Keratinocyte (primary cell): ENCODE results near the gene PHF3. TPM values are rescaled to one million over a fixed set of nuclear protein-coding genes. Genes with fewer than 3 reads are reported as not detected.

ENCODE experiments used
- DNase-seq: peaks from one replicate; pipeline ENCODE4 v3.0.0-alpha.2; 2011; ENCODE audit warnings: low read depth, missing footprints, low spot score
- FAIRE-seq: peaks from 2 replicates; lab custom pipeline; 2011; peaks lifted over from hg19 to GRCh38; lab: Jason Lieb, UNC
- H2AFZ ChIP-seq: 2 replicates; pipeline ENCODE4 v1.6.0; 2012; ENCODE audit warnings: low read length, control low read depth, inconsistent platforms; ENCODE audit not compliant: control insufficient read depth
- H3K27ac ChIP-seq: 2 replicates; pipeline ENCODE4 v1.5.1; 2011; ENCODE audit warnings: low read length; ENCODE audit not compliant: control insufficient read depth, insufficient read depth
- H3K27me3 ChIP-seq: 3 replicates; pipeline ENCODE4 v1.6.0; 2011; ENCODE audit warnings: low read length; ENCODE audit not compliant: control insufficient read depth, insufficient read depth; ENCODE audit errors: extremely low read depth
- H3K36me3 ChIP-seq, 2 experiments: 2 replicates in 1 of 2; 3 replicates in 1 of 2; pipeline ENCODE4 v1.5.1; 2011; ENCODE audit warnings: low read length in 2 of 2, mild to moderate bottlenecking in 1 of 2; ENCODE audit not compliant: control insufficient read depth in 2 of 2, insufficient read depth in 2 of 2; ENCODE audit errors: extremely low read depth in 1 of 2
- H3K4me1 ChIP-seq: 3 replicates; pipeline ENCODE4 v1.5.1; 2011; ENCODE audit warnings: low read length; ENCODE audit not compliant: control insufficient read depth, insufficient read depth; ENCODE audit errors: extremely low read depth
- H3K4me2 ChIP-seq: 3 replicates; pipeline ENCODE4 v1.6.0; 2011; ENCODE audit warnings: low read depth, low read length; ENCODE audit not compliant: control insufficient read depth, insufficient read depth; ENCODE audit errors: extremely low read depth
- H3K4me3 ChIP-seq, 3 experiments: fragments of 200-600 bp in 1 of 3; sonication (generic) in 1 of 3; 2 replicates in 2 of 3; 3 replicates in 1 of 3; pipeline ENCODE4 v1.5.1; 2011 to 2016; ENCODE audit warnings: low read length in 3 of 3, mild to moderate bottlenecking in 3 of 3, control low read depth in 2 of 3, inconsistent platforms in 1 of 3, low read depth in 1 of 3, mixed read lengths in 1 of 3, mixed run types in 1 of 3, moderate library complexity in 1 of 3; ENCODE audit not compliant: control insufficient read depth in 2 of 3, insufficient read depth in 2 of 3; ENCODE audit errors: extremely low read depth in 1 of 3
- H3K79me2 ChIP-seq: 2 replicates; pipeline ENCODE4 v1.6.0; 2012; ENCODE audit warnings: low read length; ENCODE audit not compliant: control insufficient read depth, insufficient read depth
- H3K9ac ChIP-seq: 3 replicates; pipeline ENCODE4 v1.6.0; 2011; ENCODE audit warnings: low read length; ENCODE audit not compliant: control insufficient read depth, insufficient read depth; ENCODE audit errors: extremely low read depth
- H3K9me1 ChIP-seq: 3 replicates; pipeline ENCODE4 v1.6.0; 2011; ENCODE audit warnings: low read length; ENCODE audit not compliant: control insufficient read depth, insufficient read depth; ENCODE audit errors: extremely low read depth
- H3K9me3 ChIP-seq: 2 replicates; pipeline ENCODE4 v1.5.1; 2012; ENCODE audit warnings: low read depth, low read length; ENCODE audit not compliant: control insufficient read depth
- H4K20me1 ChIP-seq: 3 replicates; pipeline ENCODE4 v1.6.0; 2011; ENCODE audit warnings: low read length; ENCODE audit not compliant: control insufficient read depth, insufficient read depth; ENCODE audit errors: extremely low read depth
- CTCF ChIP-seq, 3 experiments: IDR thresholded peaks in 1 of 3; conservative IDR thresholded peaks in 1 of 3; optimal IDR thresholded peaks in 1 of 3; 2 replicates in 2 of 3; 3 replicates in 1 of 3; pipeline versions ENCODE3 to v1.5.1; 2011; ENCODE audit warnings: low read length in 3 of 3, mild to moderate bottlenecking in 3 of 3, moderate library complexity in 2 of 3, control low read depth in 1 of 3, inconsistent platforms in 1 of 3; ENCODE audit not compliant: insufficient read depth in 2 of 3; ENCODE audit errors: extremely low read depth in 1 of 3
- EZH2 ChIP-seq: IDR thresholded peaks from one replicate; pipeline ENCODE4 v1.6.1; 2012; ENCODE audit warnings: inconsistent platforms, mild to moderate bottlenecking, low read length, moderate library complexity
- dilution Hi-C: fragments of 300-500 bp; cut with MboI; formaldehyde crosslinking; loops from one replicate; pipeline ENCODE4 v1.7.0; 2020; ENCODE audit warnings: low sequenced_read_pairs; ENCODE audit not compliant: extremely low pct_ligation_motif_present
- polyA plus RNA-seq, 5 experiments: library from polyadenylated mRNA; depleted of rRNA in 3 of 5; stranded (reverse) in 3 of 5; stranded (forward) in 1 of 5; unstranded in 1 of 5; fragments of >200 nt; gene quantifications; 1 replicate in 1 of 5; 2 replicates in 3 of 5; 3 replicates in 1 of 5; pipeline versions ENCODE4 v1.2.1 to v1.2.3, GENCODE V29; 2011 to 2012; ENCODE audit warnings: missing spikeins in 2 of 5, low read depth in 1 of 5, low replicate concordance in 1 of 5

The PHF3 gene
- polyA plus RNA-seq, 1 donor (not counting 4 experiments of a cell fraction or from before 2014, with no cell fraction given) = 13.7 TPM

DNA sequence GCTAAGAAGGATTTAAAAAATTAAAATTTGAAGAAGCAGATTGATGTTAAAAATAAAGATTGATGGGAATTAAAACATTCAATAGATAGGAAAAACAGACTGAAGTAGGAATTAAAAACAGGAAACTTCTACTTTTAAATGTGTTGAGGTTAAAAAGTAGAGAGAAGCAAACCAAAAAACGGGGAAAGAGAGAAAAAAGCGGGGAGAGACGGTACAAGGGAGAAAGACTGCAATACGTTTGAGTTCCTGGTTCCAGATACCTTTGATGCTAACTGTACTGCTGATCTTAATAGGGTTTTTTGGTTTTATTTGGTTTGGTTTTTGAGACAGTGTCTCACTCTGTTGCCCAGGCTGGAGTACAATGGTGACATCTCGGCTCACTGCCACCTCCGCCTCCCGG is 36.4 kb upstream of the PHF3 start:
- Histone ChIP-seq H3K9ac (no peak overlapping the region), H3K79me2 (no peaks in the 10 kb centered on the region), H3K4me3 (no peak overlapping the region), H3K4me2 (no peak overlapping the region), H4K20me1 (no peaks in the 10 kb centered on the region), H3K36me3 (no peaks in the 10 kb centered on the region), H3K9me3 (no peaks in the 10 kb centered on the region), H3K27ac (no peak overlapping the region), H3K4me1 (peaks cover 11% of the 10 kb centered on the region), H3K9me1 (no peaks in the 10 kb centered on the region), H3K27me3 (no peaks in the 10 kb centered on the region), H2AFZ (no peak overlapping the region)
- no peak for DNase-seq
- TF ChIP-seq CTCF (optimal IDR thresholded peaks at IDR 0.05 in 1 of 3, IDR thresholded peaks at IDR 0.05 in 1 of 3, conservative IDR thresholded peaks at IDR 0.05 in 1 of 3; ENCODE audit: extremely low read depth in 1 of 3, insufficient read depth in 2 of 3, low read length in 3 of 3) (no peak), EZH2 (no peak)
- no peak for FAIRE-seq
- dilution Hi-C loops = no loop called here

DNA sequence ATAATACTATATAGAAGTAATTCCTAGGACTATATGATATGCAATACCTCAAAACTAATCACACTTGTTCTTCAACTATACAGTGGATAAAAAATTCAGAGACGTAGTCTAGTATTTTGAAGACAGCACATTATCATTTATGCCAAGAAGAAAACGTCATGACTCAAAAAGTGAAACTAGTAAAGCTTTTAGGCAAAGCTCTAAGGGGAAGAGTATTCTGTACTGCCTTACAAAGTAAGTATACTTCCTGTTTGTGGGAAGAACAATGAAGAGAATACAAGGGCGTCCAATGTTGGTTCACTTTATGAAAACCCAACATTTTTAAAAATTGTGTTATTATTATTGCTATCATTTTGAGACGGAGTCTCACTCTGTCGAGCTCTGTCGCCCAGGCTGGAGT is 35.5 kb upstream of the PHF3 start:
- no peak overlapping the region for H3K4me2 ChIP-seq
- no peak for FAIRE-seq

More for the DNA sequence above, 35.5 kb upstream of the PHF3 start:
- TF ChIP-seq CTCF (optimal IDR thresholded peaks at IDR 0.05 in 1 of 3, IDR thresholded peaks at IDR 0.05 in 1 of 3, conservative IDR thresholded peaks at IDR 0.05 in 1 of 3; ENCODE audit: extremely low read depth in 1 of 3, insufficient read depth in 2 of 3, low read length in 3 of 3) (no peak), EZH2 (no peak)
- DNase-seq = no peak
- H3K9me3 ChIP-seq = no peaks in the 10 kb centered on the region
- peaks cover 11% of the 10 kb centered on the region for H3K4me1 ChIP-seq
- H3K27ac ChIP-seq = no peak overlapping the region
- no peak overlapping the region for H2AFZ ChIP-seq
- dilution Hi-C loops = no loop called here
- no peaks in the 10 kb centered on the region for H4K20me1 ChIP-seq
- H3K9ac ChIP-seq = no peak overlapping the region
- H3K36me3 ChIP-seq = no peaks in the 10 kb centered on the region
- H3K9me1 ChIP-seq = no peaks in the 10 kb centered on the region
- H3K4me3 ChIP-seq = no peak overlapping the region
- H3K79me2 ChIP-seq = no peaks in the 10 kb centered on the region
- no peaks in the 10 kb centered on the region for H3K27me3 ChIP-seq
